ENCODE data around the gene COMTD1.

Gene COMTD1

DNA sequence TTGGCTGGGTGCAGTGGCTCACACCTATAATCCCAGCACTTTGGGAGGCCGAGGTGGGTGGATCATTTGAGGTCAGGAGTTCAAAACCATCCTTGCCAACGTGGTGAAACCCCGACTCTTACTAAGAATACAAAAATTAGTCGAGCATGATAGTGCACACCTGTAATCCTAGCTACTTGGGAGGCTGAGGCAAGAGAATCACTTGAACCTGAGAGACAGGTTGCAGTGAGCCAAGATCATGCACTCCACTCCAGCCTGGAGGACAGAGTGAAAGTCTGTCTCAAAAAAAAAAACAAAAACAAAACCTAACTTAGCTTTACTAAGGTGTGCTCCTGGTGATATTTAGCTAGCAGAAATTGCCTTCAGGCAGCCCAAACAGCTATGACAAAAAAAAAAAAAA is 49.4 kb downstream of the COMTD1 start:
- H3K4me3 ChIP-seq (ENCODE audit: low read depth, low read length): no peak overlapping the region
- DNase-seq (ENCODE audit: low read depth, low spot score): no peak
- TF ChIP-seq, protein P1, sequence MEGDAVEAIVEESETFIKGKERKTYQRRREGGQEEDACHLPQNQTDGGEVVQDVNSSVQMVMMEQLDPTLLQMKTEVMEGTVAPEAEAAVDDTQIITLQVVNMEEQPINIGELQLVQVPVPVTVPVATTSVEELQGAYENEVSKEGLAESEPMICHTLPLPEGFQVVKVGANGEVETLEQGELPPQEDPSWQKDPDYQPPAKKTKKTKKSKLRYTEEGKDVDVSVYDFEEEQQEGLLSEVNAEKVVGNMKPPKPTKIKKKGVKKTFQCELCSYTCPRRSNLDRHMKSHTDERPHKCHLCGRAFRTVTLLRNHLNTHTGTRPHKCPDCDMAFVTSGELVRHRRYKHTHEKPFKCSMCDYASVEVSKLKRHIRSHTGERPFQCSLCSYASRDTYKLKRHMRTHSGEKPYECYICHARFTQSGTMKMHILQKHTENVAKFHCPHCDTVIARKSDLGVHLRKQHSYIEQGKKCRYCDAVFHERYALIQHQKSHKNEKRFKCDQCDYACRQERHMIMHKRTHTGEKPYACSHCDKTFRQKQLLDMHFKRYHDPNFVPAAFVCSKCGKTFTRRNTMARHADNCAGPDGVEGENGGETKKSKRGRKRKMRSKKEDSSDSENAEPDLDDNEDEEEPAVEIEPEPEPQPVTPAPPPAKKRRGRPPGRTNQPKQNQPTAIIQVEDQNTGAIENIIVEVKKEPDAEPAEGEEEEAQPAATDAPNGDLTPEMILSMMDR (IDR thresholded peaks at IDR 0.05; ENCODE audit: low read depth, low read length): no peak
- in situ Hi-C loops (cut with HindIII; ENCODE audit: low sequenced_read_pairs): no loop called here

Data from astrocyte of the spinal cord (primary cell).